Dendritic cell treated with granulocyte-macrophage colony-stimulating factor and Interleukin-4, amounts not matched to agents 40 ng/mL and 50 ng/mL, for 4 days (primary cell): Measurements from ENCODE around the gene USP44.

ENCODE experiments used
- H3K27ac Mint-ChIP-seq: one replicate; pipeline ENCODE4 v1.8.0; 2022; ENCODE audit warnings: mild to moderate bottlenecking, mixed read lengths
- H3K27me3 Mint-ChIP-seq: one replicate; pipeline ENCODE4 v1.8.0; 2022; ENCODE audit warnings: mild to moderate bottlenecking, mixed read lengths
- H3K36me3 Mint-ChIP-seq: one replicate; pipeline ENCODE4 v1.8.0; 2022; ENCODE audit warnings: low read depth, mixed read lengths
- H3K4me1 Mint-ChIP-seq: one replicate; pipeline ENCODE4 v1.8.0; 2022; ENCODE audit warnings: low read depth, mixed read lengths
- H3K4me3 Mint-ChIP-seq: one replicate; pipeline ENCODE4 v1.8.0; 2022; ENCODE audit warnings: mild to moderate bottlenecking, moderate library complexity, mixed read lengths
- H3K9me3 Mint-ChIP-seq: one replicate; pipeline ENCODE4 v1.8.0; 2022; ENCODE audit warnings: mixed read lengths
- intact Hi-C: fragments of 100-400 bp; cut with micrococcal nuclease; formaldehyde crosslinking; loops from one replicate; pipeline ENCODE4 v1.15.0; 2022

Gene USP44

DNA sequence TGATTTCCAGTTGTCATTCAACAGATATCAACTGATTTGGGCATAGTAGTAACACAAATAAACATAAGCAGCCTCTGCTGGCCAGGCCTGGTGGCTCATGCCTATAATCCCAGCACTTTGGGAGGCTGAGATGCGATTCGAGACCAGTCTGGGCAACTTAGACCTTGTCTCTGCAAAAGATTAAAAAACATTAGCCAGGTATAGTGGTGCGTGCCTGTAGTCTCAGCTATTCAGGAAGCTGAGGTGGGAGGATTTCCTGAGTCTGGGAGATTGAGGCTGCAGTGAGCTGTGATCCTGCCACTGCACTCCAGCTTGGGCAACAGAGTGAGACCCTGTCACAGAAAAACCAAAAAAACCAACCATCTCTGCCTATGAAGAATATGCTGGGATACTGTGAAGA lies 70.2 kb downstream of the USP44 start:
- no peaks in the 10 kb centered on the region for H3K9me3 Mint-ChIP-seq
- H3K36me3 Mint-ChIP-seq, result peaks cover 73% of the 10 kb centered on the region
- no peak overlapping the region for H3K4me3 Mint-ChIP-seq
- H3K27ac Mint-ChIP-seq, result no peak overlapping the region
- H3K4me1 Mint-ChIP-seq, result peaks cover 27% of the 10 kb centered on the region
- no peaks in the 10 kb centered on the region for H3K27me3 Mint-ChIP-seq
- intact Hi-C loops, result no loop called here

DNA sequence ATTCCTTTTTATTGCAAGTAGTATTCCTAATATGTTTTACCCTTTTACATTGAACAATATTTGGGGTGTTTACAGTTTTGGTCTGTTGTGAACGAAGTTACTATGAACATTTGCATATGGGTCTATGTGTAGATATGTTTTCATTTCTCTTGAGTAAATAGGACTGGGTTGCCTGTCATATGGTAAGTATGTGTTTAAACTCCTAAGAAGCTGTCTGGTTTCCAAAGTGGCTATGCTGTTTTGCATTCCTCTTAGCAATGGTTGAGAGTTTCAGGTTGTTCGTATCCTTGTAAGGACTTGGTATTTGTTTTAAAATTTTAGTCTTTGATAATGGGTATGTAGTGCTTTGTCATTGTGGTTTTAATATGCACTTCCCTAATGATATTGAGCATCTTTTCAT lies 71.0 kb downstream of the USP44 start:
- intact Hi-C loops, result no loop called here
- Mint-ChIP-seq H3K36me3 (peaks cover 76% of the 10 kb centered on the region), H3K27ac (no peak overlapping the region), H3K9me3 (no peaks in the 10 kb centered on the region), H3K4me1 (peaks cover 36% of the 10 kb centered on the region), H3K4me3 (no peak overlapping the region), H3K27me3 (no peaks in the 10 kb centered on the region)

DNA sequence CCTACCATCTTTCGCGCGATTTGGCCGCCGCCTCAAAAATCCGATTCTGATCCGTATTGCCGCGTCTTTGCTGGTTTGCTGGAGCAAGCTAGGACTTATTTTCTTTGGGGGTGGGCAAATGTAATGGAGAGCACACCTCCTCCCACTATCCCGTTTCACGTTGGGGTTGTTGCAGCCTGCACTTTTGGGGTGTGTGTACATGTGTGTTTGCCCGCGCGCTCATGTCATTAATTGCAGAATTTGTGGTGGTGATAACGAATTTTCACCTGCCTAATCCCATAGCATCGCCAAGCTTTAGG lies 76.7 kb downstream of the USP44 start:
- Mint-ChIP-seq H3K27me3 (peaks cover 4% of the 10 kb centered on the region), H3K36me3 (peaks cover 50% of the 10 kb centered on the region), H3K27ac (peak overlapping the region; percentile 96), H3K4me1 (peaks cover 33% of the 10 kb centered on the region), H3K4me3 (peak overlapping the region; percentile 99), H3K9me3 (no peaks in the 10 kb centered on the region)
- intact Hi-C loops, result loop anchor here (2.0 kb wide), 1 partner anchor 256 kb away; no protein-coding TSS in a partner anchor

DNA sequence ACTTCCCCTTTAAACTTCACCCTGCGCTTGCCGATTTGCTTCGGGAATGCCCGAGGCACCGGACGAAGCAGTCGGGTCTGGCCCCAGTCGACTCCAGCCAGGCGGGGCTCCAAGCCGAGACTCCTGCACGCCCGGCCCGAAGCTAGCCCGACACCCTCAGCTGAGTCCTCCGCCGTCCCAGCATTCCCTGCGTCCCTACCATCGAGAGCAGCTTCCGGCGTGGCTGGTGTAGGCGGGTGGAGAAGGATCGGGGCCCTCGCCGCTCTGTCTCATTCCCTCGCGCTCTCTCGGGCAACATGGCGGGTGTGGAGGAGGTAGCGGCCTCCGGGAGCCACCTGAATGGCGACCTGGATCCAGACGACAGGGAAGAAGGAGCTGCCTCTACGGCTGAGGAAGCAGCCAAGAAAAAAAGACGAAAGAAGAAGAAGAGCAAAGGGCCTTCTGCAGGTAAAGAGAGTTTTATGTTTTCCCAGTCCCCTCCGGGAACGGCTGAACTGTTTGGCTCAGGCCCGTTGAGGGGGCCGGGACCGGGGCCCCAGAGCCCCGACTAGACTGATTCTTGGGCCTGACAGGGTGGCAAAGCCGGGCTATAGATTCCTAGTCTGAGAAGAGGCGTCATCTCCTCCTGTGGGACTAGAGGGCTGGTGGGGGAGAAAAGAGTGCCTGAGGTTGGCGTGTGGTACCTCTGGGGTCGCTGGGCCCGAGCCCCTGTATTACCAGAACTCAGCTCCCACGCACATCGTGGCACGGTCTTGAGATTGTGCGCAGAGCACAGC lies 77.2 kb downstream of the USP44 start, which contains the start of gene METAP2:
Gene METAP2 (plus strand): TSS at position 269 of the 776 bp plus-strand sequence. CDS start 28 bp downstream, at position 297.
- H3K4me3 Mint-ChIP-seq, result peak within 1 kb of the TSS; percentile 99
- intact Hi-C loops, result loop anchor here (2.0 kb wide), 1 partner anchor 255 kb away; no protein-coding TSS in a partner anchor
- peaks cover 45% of the 10 kb centered on the region for H3K36me3 Mint-ChIP-seq
- H3K27ac Mint-ChIP-seq, result peak within 1 kb of the TSS; percentile 96
- H3K27me3 Mint-ChIP-seq, result peaks cover 4% of the 10 kb centered on the region
- H3K9me3 Mint-ChIP-seq, result no peaks in the 10 kb centered on the region
- H3K4me1 Mint-ChIP-seq, result peaks cover 29% of the 10 kb centered on the region

DNA sequence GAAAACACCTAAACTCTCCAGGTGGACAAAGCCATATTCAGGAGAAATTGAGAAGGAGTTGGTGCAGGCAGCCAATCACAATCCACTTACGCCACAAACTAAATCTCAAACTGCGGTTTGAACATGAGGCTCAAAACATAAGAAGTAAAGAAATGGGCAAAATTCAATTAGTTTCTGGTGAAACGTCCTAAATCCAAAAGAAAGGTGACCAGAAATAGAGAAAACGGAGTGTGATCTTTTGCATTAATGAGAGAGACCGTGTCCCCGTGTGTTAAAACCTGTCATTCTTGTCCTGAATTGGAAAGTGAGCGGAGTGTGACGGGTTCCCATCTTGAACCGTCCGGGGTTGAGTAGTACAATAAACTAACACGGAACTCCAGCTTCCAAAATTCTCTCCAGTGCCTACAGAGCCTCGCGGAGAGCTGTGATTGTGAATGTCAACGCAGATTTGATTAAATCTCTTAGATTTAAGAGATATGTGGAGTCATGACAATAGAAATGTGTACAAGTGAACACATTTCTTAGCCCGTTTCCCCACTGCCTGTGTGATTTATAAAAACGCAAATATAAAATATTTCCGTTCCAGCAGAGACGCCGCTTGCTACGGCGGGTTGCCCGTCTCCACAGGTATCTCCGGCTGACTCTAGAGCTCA lies 77.9 kb downstream of the USP44 start:
- Mint-ChIP-seq H3K27me3 (peaks cover 4% of the 10 kb centered on the region), H3K4me1 (peaks cover 22% of the 10 kb centered on the region), H3K4me3 (peak overlapping the region; percentile 99), H3K27ac (peak overlapping the region; percentile 96), H3K9me3 (no peaks in the 10 kb centered on the region), H3K36me3 (peaks cover 38% of the 10 kb centered on the region)
- intact Hi-C loops, result no loop called here

DNA sequence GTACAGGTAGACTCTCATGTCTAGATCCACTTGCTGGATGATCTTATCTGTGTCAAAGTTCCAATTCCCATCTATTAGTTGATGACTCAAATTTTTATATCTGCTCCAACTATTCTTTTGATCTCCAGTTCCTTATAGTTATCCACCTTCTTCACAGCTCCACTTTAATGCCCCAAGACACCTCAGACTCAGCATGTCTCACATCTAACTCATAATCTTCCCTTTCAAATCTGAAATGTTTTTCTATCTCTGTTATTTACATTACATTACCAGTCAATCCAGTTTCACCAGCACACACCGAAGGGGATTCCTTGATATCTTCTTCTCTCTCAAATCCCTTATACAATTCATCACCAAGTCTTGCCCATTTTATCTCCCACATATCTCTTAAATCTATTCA lies 81.0 kb downstream of the USP44 start:
- H3K9me3 Mint-ChIP-seq, result no peaks in the 10 kb centered on the region
- intact Hi-C loops, result no loop called here
- H3K27ac Mint-ChIP-seq, result no peak overlapping the region
- no peak overlapping the region for H3K4me3 Mint-ChIP-seq
- H3K27me3 Mint-ChIP-seq, result peaks cover 4% of the 10 kb centered on the region
- peaks cover 9% of the 10 kb centered on the region for H3K4me1 Mint-ChIP-seq
- peaks cover 14% of the 10 kb centered on the region for H3K36me3 Mint-ChIP-seq
